Measurements from ENCODE around the gene ORM1.

The ORM1 gene

GRCh38 chr9:114346146-114346545, 23.2 kb downstream of the ORM1 start:
- DNase-seq, result no peak

GRCh38 chr9:114347675-114348074, 24.8 kb downstream of the ORM1 start:
- no peak for DNase-seq

GRCh38 chr9:114348261-114348905, 25.5 kb downstream of the ORM1 start:
- DNase-seq, result no peak

GRCh38 chr9:114348906-114349482, 26.1 kb downstream of the ORM1 start:
- no peak for DNase-seq

GRCh38 chr9:114349713-114350480, 27.0 kb downstream of the ORM1 start:
- DNase-seq, result no peak

- no peak for DNase-seq
Observed at GRCh38 chr9:114350636-114351401, 27.9 kb downstream of the ORM1 start.

- no peak for DNase-seq
Observed at GRCh38 chr9:114351932-114352331, 29.0 kb downstream of the ORM1 start.

- DNase-seq, result no peak
Observed at GRCh38 chr9:114355821-114356220, 32.9 kb downstream of the ORM1 start.

GRCh38 chr9:114356792-114357191, 33.9 kb downstream of the ORM1 start:
- no peak for DNase-seq

GRCh38 chr9:114357360-114357759, 34.5 kb downstream of the ORM1 start:
- DNase-seq, result no peak

GRCh38 chr9:114357911-114358328, 35.0 kb downstream of the ORM1 start:
- DNase-seq, result no peak

GRCh38 chr9:114359801-114360200, 36.9 kb downstream of the ORM1 start:
- DNase-seq, result no peak

GRCh38 chr9:114361542-114361941, 38.6 kb downstream of the ORM1 start:
- DNase-seq, result no peak

- no peak for DNase-seq
Observed at GRCh38 chr9:114362394-114362793, 39.5 kb downstream of the ORM1 start.

GRCh38 chr9:114363424-114363823, 40.5 kb downstream of the ORM1 start:
- DNase-seq, result no peak

- no peak for DNase-seq
Observed at GRCh38 chr9:114364134-114365041, 41.5 kb downstream of the ORM1 start.

GRCh38 chr9:114365194-114365593, 42.3 kb downstream of the ORM1 start:
- no peak for DNase-seq

- DNase-seq, result no peak
Observed at GRCh38 chr9:114366334-114367128, 43.6 kb downstream of the ORM1 start.

- no peak for DNase-seq
Observed at GRCh38 chr9:114367366-114367765, 44.5 kb downstream of the ORM1 start.

- DNase-seq, result no peak
Observed at GRCh38 chr9:114367772-114368569, 45.1 kb downstream of the ORM1 start.
